GM19025 (cell line): ENCODE results near the gene C1orf159.
"Not testable (repeated sequence)": the region's sequence is repeated elsewhere in the genome, so short reads cannot be mapped to it uniquely, and the experiment has no call there.

ENCODE experiments used
- ATAC-seq: cut with Tn5 transposase; IDR thresholded peaks from one replicate; pipeline ENCODE4 v1.9.1; 2021; ENCODE audit warnings: mild to moderate bottlenecking, low read depth, moderate library complexity; ENCODE audit not compliant: unreplicated experiment

Gene C1orf159

DNA sequence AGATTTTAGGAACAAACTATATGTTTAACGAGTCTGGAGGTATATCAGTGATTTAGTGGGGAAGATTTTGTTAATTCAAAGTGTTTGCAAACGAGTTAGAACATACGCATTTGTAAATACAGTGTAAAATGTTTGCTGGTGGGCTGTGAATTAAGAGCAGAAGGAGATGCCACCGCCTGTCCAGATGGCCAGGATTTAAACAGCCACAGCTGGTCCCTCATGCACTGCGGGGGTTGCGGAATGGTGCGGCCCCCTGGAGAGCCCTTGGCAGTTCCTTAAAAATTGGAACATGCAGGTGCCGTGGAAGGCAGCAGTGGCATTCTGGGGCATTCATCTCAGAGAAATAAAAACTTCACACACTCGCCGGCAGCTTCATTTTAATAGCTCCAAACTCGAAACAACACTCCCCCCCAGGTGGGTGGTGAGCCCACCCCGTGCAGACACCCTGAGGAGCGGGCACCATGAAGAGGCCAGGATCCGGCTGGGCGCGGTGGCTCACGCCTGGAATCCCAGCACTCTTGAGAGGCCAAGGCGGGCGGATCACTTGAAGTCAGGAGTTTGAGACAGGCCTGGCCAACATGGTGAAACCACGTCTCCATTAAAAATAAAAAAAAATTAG is 3.5 kb upstream of the C1orf159 start:
- no peak for ATAC-seq

DNA sequence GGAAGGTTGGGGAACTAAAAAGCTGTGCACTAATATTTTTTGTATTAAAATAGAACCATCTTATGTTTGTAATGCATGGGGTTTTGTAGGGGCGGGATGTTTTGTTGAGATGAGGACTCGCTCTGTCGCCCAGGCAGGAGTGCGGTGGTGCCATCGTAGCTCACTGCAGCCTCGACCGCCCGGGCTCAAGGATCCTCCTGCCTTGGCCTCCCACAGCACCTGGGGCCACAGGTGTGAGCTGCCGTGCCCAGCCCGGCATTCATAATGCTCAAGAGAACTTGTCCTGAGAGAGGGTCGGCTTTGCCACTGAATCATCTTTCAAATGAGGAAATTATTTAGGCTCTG is 3.0 kb upstream of the C1orf159 start:
- no peak for ATAC-seq

DNA sequence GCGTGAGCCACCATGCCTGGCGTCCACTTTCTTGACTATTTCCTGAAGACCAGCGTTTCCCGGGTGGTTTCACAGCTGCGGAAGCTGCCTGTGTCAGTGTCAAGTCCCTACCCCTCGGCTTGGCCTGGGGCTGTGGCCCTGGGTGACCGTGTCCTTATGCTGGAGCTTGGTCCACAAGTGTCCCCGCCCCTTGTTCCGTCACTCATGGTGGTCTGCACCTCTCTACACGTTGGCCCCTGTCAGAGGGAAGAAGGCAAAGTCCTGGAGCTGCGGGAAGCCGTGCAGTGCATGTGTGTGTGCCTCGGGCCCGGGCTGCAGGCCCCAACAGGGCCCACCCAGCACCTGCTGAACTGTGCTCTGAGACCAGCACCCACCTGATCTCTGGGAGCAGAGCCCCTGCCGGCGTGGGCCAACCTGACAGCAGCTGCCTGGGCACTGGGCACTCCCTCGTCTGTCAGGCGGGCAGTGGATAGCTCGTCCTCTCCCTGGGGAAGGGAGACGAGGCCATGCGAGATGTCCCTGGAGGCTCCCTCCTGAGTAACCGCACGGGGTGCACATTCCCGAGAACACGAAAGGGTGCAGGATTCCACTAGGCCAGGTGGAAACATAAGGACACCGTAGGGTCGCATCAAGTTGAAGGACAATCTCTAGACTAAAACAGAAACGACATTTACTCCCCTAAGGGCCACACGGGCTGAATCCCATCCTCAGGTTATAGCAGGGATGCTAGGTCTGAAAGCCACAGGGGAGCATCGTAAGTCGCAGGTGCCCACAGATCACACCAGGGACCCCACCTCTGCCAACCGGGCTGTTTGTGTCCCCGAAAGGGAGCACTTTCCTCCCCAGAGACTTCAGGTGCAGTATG is 2.4 kb upstream of the C1orf159 start:
- no peak for ATAC-seq

DNA sequence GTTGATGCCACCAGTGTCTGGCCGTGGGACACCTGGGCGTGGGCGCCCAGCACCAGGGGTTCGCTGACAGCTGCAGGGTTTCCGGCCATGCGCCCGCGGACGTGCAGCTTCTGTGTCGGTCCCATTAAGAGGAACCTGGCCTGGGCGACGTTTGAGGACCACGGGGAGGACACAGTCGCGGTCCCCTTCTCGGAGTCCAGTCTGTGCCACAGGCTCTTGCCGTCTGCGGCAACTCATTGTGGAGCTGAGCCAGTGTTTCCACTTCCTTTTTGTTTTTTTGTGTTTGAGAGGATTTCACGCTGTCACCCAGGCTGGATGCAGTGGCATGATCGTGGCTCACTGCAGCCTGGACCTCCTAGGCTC is 1.6 kb upstream of the C1orf159 start:
- no peak for ATAC-seq

DNA sequence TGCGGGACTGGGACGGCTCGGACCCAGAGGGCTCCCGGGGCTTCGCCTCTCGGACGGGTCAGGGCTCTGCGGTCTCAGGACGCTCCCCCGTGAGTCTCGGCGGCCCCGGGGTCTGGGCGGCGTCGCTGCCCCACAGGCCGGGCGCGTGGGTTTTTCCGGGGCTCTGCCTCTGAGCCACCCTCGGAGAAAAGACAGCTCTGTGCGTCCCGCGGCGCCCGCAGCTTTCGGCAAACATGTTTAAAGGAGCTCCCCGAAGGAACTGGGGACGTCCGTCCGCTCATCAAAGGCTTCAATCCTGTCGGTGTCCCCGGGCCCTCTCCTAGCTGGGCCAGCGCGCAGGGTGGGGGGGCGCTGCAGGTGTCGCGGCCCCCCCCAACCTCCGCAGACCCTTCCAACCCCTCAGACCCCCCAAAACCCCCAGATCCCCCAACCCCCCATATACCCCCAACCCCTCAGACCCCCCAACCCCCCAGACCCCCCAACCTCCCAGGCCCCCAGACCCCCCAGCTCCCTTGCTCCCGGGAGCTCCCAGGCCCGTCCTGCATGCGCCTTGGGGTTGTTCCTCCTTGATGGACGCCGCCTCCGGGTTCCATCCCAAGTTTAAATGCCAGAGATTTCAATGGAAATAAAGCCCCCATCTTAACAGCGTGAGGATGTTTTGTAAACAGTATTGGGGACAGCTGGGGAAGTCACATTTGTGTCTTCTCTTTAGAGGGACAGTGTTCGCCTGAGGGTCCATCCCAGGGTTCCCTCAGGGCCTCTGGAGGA is 996 bp upstream of the C1orf159 start:
- peak; percentile 1 for ATAC-seq

DNA sequence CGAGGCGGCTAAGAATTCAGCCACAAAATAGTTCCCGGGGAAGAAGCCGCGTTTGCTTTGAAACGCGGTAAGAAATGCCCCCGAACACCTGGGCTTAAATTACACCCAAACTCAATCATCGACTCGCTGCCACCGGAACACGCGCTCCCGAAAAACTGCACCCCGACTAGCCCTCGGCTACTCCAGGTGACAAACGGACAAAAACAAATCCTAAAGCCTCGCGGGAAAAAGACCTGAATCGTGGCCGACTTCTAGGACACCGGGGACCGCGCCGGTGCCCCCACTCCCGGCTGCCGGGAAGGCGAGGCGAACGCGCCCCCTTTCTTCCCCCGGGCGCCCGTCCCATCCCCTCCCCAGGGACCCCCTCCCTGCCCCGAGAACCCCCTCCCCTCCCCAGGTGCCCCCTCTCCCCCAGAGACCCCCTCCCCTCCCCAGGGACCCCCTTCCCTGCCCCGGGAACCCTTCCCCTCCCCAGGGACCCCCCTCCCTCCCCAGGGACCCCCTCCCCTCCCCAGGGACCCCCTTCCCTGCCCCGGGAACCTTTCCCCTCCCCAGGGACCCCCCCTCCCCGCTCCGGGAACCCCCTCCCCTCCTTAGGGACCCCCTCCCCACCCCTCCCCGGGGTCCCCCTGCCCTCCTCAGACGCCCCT is 628 bp downstream of the C1orf159 start:
- no peak for ATAC-seq

DNA sequence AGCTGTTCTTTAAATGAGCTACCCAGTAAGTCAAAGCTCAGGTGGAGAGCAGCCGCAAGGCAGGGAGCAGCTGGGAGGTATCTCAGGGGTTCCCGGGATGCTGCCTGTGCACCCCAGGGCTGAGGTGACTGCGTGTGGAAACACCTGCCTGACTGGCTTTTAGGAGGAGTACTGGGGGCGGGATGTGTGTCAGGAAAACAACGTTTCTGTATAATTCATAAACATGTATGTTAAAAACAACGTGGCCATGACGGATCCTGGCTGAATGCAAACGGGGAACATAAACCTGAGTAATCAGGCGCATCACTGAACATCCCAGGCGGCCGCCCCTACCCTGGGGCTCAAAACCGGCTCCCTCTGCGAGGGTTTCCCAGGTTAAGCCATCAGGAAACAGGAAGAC is 1.5 kb downstream of the C1orf159 start:
- ATAC-seq, result no peak

DNA sequence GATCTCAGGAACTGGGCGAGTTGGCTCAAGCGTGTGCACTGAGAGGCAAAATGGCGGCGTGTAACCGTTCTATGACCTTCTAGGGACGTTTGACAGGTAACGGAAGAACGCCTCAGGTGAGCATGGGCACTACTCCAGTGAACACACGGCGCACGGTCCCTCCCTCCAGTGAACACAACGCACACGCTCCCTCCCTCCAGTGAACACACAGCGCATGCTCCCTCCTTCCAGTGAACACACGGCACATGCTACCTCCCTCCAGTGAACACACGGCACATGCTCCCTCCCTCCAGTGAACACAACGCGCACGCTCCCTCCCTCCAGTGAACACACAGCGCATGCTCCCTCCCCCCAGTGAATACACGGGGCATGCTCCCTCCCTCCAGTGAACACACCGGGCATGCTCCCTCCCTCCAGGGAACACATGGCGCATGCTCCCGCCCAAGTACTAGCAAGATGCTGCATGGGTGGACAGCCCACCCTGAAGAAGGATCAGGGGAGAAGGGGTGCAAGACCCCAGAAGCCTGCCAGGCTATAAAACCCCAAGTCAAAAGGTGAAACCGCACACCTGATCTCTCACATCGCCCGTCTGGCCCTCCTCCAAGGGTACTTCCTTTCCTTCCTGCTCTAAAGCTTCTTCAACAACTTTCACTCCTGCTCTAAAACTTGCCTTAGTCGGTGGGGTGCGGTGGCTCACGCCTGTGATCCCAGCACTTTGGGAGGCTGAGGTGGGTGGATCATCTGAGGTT is 3.5 kb downstream of the C1orf159 start:
- no peak for ATAC-seq

DNA sequence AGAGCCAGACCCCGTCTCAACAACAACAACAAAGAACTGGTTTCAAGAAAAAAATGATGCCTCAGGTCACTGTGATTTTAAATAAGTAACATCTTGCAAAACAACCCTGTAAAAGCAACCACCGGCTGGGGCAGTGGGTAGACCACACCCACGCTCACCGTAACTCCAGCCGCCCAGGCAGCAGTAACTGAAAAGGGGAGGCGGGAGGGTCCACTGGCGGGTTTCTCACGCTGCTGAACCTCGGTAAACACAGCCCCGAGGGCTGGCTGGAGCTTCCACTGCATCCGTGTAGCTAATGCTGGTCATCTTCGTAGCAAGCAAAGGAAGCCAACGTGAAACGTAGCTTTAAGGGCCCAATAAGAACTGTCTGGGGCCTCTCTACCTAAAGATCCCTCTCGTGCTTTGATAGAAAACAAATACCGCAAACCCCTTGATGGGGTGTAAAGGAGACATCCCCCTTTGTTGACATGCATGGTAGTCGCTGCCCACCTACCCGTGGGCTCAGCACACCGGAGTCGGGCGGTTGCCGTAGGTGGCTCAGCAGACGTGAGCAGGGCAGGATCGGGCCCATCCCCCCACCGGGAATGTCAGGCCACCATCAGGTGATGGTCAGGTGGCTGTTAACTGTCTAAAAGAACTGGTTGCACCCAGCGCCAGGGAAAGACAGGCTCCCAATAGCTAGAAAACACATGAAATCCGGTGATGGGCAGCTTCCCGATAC is 4.2 kb downstream of the C1orf159 start:
- ATAC-seq, result no peak

DNA sequence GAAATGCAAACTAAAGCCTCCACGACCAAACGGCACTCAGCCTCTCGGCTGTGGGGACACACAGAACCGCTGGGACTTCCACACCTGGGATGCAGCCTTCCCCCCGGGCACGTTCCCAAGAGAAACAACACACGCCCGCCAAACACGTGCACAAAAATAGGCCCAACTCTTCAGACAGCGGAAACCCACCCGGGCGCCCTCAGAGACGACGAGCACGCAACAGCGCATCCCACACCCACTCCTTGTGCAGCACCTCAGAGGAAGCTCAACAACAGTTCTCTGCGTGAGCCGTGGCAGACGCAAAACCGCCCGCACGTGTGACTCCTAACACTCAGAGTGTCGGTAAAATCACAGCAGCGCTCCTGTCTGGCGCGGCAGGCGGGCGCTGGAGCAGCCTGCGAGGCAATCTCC is 5.3 kb downstream of the C1orf159 start:
- no peak for ATAC-seq

DNA sequence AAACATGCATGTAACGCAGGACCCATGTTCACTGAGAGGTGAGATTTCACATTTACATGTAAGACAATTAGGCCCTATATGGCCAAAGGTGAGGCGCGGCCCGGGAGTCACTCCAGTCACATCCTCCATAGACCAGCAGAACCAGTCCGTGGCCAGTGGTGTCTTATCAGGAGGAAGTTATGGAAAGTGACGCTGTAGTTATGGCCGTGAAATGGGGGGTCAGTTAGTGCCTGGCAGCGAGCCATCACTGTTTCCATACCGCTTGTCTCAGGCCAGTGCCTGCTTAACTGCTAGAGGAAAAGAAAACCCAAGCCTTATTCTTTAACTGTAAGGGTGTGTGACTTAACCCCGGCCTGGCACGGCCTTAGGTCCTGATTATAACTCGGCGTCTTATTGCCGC is 6.1 kb downstream of the C1orf159 start:
- ATAC-seq, result no peak

DNA sequence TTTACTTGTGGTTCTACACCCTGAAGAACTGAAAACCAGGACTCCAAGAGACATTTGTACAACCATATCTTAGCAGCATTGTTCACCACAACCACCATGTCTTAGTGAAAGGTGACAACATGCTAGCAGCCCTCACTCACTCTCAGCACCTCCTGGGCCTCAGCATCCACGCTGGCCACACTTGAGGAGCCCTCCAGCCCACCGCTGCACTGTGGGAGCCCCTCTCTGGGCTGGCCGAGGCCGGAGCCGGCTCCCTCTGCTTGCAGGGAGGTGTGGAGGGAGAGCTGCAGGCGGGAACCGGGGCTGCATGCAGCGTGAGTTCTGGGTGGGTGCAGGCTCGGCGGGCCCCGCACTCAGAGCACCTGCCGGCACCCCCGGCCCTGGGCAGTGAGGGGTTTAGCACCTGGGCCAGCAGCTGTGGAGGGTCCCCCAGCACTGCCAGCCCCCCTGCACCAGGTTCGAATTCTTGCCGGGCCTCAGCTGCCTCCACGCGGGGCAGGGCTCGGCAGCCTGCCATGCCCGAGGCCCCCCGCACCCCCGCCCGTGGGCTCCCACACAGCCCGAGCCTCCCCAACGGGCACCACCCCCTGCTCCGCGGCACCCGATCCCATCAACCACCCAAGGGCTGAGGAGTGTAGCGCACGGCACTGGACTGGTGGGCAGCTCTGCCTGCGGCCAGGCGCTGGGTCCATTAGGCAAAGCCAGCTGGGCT is 9.2 kb downstream of the C1orf159 start:
- no peak for ATAC-seq

DNA sequence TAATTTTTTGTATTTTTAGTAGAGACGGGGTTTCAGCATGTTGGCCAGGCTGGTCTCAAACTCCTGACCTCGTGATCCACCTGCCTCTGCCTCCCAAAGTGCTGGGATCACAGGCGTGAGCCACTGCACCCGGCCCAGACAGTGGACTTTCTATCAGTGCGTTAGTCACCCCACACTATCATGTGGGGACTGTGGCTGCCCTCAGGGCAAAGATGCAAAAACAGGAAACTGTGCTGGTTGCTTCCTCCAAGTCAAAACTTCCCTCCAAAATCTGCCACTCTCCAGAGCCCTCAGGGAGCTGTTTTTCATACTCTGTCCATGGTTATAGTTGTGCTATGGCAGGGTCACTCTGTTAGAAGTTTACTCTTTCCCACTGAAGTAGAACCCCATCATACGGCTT is 11.7 kb downstream of the C1orf159 start:
- not testable (repeated sequence) for ATAC-seq

DNA sequence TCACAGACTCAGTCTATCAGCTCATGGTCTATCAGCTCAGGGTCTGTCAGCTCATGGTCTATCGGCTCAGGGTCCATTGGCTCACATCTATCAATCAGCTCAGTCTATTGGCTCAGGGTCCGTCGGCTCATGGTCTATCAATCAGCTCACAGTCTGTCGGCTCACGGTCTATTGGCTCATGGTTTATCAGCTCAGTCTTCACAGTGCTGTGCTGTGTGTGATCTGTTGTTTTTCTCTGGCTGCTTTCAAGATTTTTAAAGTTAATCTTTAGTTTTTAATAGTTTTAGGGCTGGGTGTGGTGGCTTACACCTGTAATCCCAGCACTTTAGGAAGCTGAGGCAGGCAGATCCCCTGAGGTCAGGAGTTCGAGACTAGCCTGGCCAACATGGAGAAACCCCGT is 14.4 kb downstream of the C1orf159 start:
- no peak for ATAC-seq

DNA sequence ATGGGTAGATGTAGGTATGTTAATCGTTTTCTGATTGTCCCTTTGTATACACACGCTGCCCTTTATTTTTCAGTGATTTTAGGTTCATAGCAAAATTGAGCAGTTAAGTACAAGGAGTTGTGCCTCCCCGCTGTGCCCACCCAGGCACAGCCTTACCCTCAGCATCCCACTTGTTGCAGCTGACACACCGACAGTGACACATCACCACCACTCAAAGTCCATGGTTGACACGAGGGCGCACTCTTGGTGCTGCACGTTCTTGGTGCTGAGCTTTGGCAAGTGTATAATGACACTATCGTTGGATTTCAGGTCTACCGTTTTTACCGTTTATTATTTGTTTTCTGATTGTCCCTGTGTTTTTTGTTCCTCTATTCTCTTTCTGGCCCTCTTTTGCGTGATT is 15.6 kb downstream of the C1orf159 start:
- ATAC-seq, result no peak

DNA sequence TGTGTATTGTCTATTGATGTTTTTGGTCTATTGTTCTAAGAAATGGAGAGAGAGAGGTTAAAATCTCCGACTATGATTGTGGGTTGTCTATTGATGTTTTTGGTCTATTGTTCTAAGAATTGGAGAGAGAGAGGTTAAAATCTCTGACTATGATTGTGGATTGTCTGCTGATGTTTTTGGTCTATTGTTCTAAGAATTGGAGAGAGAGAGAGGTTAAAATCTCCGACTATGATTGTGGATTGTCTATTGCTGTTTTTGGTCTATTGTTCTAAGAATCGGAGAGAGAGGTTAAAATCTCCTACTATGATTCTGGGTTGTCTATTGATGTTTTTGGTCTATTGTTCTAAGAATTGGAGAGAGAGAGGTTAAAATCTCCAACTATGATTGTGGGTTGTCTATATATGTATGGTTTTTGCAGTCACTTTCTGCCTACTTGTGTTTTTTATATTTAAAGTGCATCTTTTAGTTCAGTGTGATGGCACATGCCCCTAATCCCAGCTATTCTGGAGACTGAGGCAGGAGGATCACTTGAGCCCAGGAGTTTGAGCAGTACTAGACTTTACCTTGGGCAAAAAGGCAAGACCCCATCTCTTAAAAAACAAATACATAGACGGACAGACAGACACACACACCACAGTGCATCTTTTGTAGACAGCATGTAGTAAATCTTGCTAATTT is 16.2 kb downstream of the C1orf159 start:
- ATAC-seq, result no peak

DNA sequence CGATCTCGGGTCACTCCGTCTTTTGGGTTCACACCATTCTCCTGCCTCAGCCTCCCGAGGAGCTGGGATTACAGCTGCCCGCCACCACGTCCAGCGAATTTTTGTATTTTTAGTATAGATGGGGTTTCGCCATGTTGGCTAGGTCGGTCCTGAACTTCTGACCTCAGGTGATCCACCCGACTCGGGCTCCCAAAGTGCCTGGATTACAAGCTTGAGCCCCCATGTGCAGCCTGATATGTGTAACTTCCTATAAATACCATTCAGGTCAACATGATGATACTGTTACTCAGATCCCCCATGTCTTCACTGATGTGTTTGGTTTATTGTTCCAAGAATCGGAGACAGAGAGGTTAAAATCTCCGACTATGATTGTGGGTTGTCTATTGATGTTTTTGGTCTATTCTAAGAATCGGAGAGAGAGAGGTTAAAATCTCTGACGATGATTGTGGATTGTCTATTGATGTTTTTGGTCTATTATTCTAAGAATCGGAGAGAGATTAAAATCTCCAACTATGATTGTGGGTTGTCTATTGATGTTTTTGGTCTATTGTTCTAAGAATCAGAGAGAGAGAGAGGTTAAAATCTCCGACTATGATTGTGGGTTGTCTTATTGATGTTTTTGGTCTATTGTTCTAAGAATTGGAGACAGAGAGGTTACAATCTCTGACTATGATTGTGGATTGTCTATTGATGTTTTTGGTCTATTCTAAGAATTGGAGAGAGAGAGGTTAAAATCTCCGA is 17.0 kb downstream of the C1orf159 start:
- ATAC-seq, result no peak

DNA sequence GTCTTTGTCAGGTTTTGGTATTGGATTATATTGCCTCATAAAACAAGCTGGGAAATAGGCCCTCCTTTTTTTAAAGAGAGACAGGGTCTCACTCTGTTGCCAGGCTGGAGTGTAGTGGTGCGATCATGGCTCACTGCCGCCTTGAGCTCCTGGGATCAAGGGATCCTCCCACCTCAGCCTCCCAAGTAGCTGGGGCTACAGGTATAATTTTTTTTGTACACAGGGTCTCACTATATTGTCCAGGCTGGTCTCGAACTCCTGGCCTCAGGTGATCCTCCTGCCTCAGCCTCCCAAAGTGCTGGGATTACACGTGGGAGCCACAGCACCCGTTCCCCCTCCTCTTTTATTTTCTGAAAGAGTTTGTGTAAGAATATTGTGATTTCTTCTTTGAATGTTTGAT is 19.8 kb downstream of the C1orf159 start:
- ATAC-seq, result not testable (repeated sequence)
